Bronchus fibroblast of lung (primary cell): ENCODE data around the gene SLC25A46. TPM values are rescaled to one million over a fixed set of nuclear protein-coding genes. Genes with fewer than 3 reads are reported as not detected.

Experiments used
- total RNA-seq: library from RNA; depleted of rRNA; stranded (reverse); fragments of >200 nt; gene quantifications from 2 replicates; pipeline ENCODE4 v1.2.3, GENCODE V29; 2015

SLC25A46 gene
- total RNA-seq: 41.0 and 44.7 TPM in 2 replicates

GRCh38 chr5:110738812-110739651 lies at the start of gene SLC25A46:
SLC25A46 (plus strand) TSS chr5:110739007; CDS start chr5:110739120, 113 bp downstream.

GRCh38 chr5:110726249-110727024 lies 12.4 kb upstream of the SLC25A46 start, which contains the start of gene TMEM232:
TMEM232 (minus strand) TSS chr5:110726671; CDS start chr5:110667352, 59,319 bp downstream.

Other genes starting within 250 kb of the SLC25A46 start
- 0.45 and 2.2 TPM in 2 replicates for gene TMEM232, start 12.3 kb upstream of the SLC25A46 start, total RNA-seq